ENCODE data around the gene SLC8A1. TPM values are rescaled to one million over a fixed set of nuclear protein-coding genes. Genes with fewer than 3 reads are reported as not detected.

SLC8A1 gene
- total RNA-seq, 1 experiment from 2014 or later = 1.7 TPM

- Mint-ChIP-seq H3K27ac (no peak overlapping the region), H3K4me3 (no peak overlapping the region), H3K36me3 (ENCODE audit: insufficient read depth in 1 of 3, low read depth in 3 of 3) (peaks cover 0 to 1% (median 0%) of the 10 kb centered on the region in 3 experiments; a peak in 2 of 7 replicates), H3K27me3 (ENCODE audit: low read depth) (no peaks in the 10 kb centered on the region), H3K9me3 (no peaks in the 10 kb centered on the region), H3K4me1 (peaks cover 0 to under 1% of the 10 kb centered on the region in 2 experiments; a peak in 1 of 4 replicates)
- Histone ChIP-seq H2BK5ac (ENCODE audit: insufficient read length, low read length) (no peak overlapping the region), H4K8ac (replicated peaks; ENCODE audit: insufficient read length, low read depth, low read length) (no peak overlapping the region), H3K9me3 (ENCODE audit: control insufficient read depth, low read depth, low read length) (no peaks in the 10 kb centered on the region), H3K4me1 (ENCODE audit: insufficient read depth, low read length) (no peaks in the 10 kb centered on the region), H3K27me3 (ENCODE audit: insufficient read depth, low read length) (no peaks in the 10 kb centered on the region), H4K20me1 (ENCODE audit: control insufficient read depth, insufficient read depth, insufficient read length) (no peaks in the 10 kb centered on the region), H4K5ac (ENCODE audit: insufficient read length, low read depth, low read length) (no peak overlapping the region), H3K18ac (ENCODE audit: insufficient read length, low read depth, low read length) (no peak overlapping the region), H3K9ac (ENCODE audit: extremely low read depth, insufficient read length, low read length) (no peak overlapping the region), H3K23me2 (ENCODE audit: insufficient read length, low read depth, low read length, poor library complexity, severe bottlenecking) (no peaks in the 10 kb centered on the region), H2AK5ac (ENCODE audit: insufficient read length, low read length) (no peak overlapping the region), H3K56ac (ENCODE audit: insufficient read length, low read depth, low read length) (no peak overlapping the region), H2BK120ac (ENCODE audit: low read depth, low read length, poor library complexity, severe bottlenecking) (no peak overlapping the region), H3K4me2 (ENCODE audit: insufficient read depth, insufficient read length, low read length) (no peak overlapping the region), H2BK20ac (ENCODE audit: low read depth, low read length, poor library complexity, severe bottlenecking) (no peak overlapping the region), H3T11ph (ENCODE audit: low read length) (no peak overlapping the region), H2AFZ (ENCODE audit: low read length) (no peak overlapping the region), H3K79me2 (ENCODE audit: insufficient read depth, low read length) (no peaks in the 10 kb centered on the region), H2BK15ac (ENCODE audit: low read depth, low read length) (no peak overlapping the region), H3K23ac (ENCODE audit: insufficient read length, low read depth, low read length) (no peak overlapping the region), H3K79me1 (ENCODE audit: insufficient read depth, low read depth, low read length, poor library complexity, severe bottlenecking) (no peaks in the 10 kb centered on the region), H3K14ac (ENCODE audit: insufficient read depth, low read length) (no peak overlapping the region), H4K91ac (ENCODE audit: insufficient read length, low read depth, low read length) (no peak overlapping the region), H3K4ac (ENCODE audit: low read depth, low read length) (no peak overlapping the region), H2BK12ac (ENCODE audit: insufficient read length, low read depth, low read length) (no peak overlapping the region), H3K27ac (ENCODE audit: insufficient read length, low read depth, low read length) (no peak overlapping the region)
- DNase-seq = no peak
- WGBS (ENCODE audit: extremely low coverage, insufficient read length, low lambda C conversion rate) = no CpG with 5 or more reads among the region's 2 CpGs
- TF ChIP-seq CTCF (conservative IDR thresholded peaks at IDR 0.05) = no peak
Measured at GRCh38 chr2:40159333-40159732, 292.6 kb downstream of the SLC8A1 start.

All from H9 (cell line).